Lower lobe of right lung (tissue), 2 donors: ENCODE data around the gene TOX3. TPM values are rescaled to one million over a fixed set of nuclear protein-coding genes. Genes with fewer than 3 reads are reported as not detected.

Experiments
- ATAC-seq, 2 donors: fragments of 200-7000 bp; cut with Tn5 transposase; one replicate each; pipeline ENCODE4 v1.9.1; 2020 to 2022; ENCODE audit warnings: mild to moderate bottlenecking in 2 of 2, moderate library complexity in 2 of 2
- DNase-seq: peaks from one replicate; pipeline ENCODE4 v3.0.0-alpha.2; 2020
- H3K27ac ChIP-seq: fragments of 200-600 bp; one replicate; pipeline ENCODE4 v1.8.0; 2022
- H3K27me3 ChIP-seq: fragments of 200-600 bp; one replicate; pipeline ENCODE4 v1.8.0; 2022; ENCODE audit warnings: low read depth
- H3K36me3 ChIP-seq: fragments of 200-600 bp; one replicate; pipeline ENCODE4 v1.8.0; 2022; ENCODE audit warnings: mild to moderate bottlenecking
- H3K4me1 ChIP-seq: fragments of 200-600 bp; one replicate; pipeline ENCODE4 v1.8.0; 2022
- H3K4me3 ChIP-seq: fragments of 200-600 bp; one replicate; pipeline ENCODE4 v1.8.0; 2022; ENCODE audit warnings: mild to moderate bottlenecking
- H3K9me3 ChIP-seq: fragments of 200-600 bp; one replicate; pipeline ENCODE4 v1.8.0; 2022
- CTCF ChIP-seq: fragments of 200-600 bp; IDR thresholded peaks from one replicate; pipeline ENCODE4 v1.8.0; 2022; ENCODE audit warnings: antibody characterized with exemption, mild to moderate bottlenecking
- intact Hi-C: fragments of 100-400 bp; cut with DNase I; formaldehyde crosslinking; loops from one replicate; pipeline ENCODE4 v1.11.0; 2022
- total RNA-seq: library from RNA; stranded (reverse); fragmentation: NEBNext Ultra II Directional; extraction: Animal tissue kit (Norgen Biotek cat#: 25700); gene quantifications from one replicate; pipeline ENCODE4 v1.2.1, GENCODE V29; 2021
- donor health status: DM: no; HTN: yes; CAD: no; lungs with severe emphysema.

The TOX3 gene
- total RNA-seq, 1 donor from 2014 or later: 4.1 TPM

DNA sequence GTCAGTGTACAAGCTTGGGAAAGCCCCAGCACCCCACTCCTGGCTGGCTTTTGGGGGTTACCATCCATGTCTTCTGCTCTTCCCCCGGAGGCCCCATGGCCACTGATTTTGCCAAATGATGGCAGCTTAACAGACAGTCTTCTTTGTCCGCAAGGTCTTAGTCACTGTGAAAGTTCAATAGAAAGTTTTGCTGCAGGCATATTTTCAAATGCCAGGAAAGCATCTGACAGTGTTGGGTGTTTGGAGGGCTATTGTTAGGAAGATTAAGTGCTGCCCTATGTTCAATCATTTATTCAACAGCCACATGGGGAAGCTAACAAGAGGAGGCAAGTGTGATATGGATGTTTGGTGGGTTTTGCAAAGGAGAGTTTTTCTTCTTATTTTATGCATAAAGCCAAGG, 122.4 kb downstream of the TOX3 start:
- Histone ChIP-seq H3K27me3 (no peaks in the 10 kb centered on the region), H3K4me1 (no peaks in the 10 kb centered on the region), H3K27ac (no peak overlapping the region), H3K4me3 (no peak overlapping the region), H3K36me3 (no peaks in the 10 kb centered on the region), H3K9me3 (no peaks in the 10 kb centered on the region)
- intact Hi-C loops: no loop called here
- no peak for ATAC-seq
- DNase-seq: no peak
- no peak for TF ChIP-seq CTCF

DNA sequence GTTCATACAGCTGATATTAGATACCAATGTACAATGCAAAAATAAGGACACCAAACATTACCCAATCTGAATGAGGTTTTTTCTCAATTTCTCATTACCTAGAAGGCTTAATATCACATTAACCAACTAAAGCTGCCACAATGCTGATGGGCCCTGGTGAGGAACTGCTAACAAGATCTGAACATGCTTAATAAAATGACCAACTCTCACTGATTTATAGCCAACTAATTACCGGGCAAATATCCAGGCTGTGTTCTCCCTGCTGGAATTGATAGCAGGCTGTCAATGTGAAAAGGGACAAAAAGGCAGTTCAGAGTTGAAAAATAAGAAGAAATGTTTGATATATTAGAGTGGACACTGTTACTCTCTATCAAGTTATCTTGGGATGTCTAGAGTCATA, 124.6 kb downstream of the TOX3 start:
- TF ChIP-seq CTCF: no peak
- Histone ChIP-seq H3K9me3 (no peaks in the 10 kb centered on the region), H3K4me1 (no peaks in the 10 kb centered on the region), H3K4me3 (no peak overlapping the region), H3K27ac (no peak overlapping the region), H3K36me3 (no peaks in the 10 kb centered on the region), H3K27me3 (no peaks in the 10 kb centered on the region)
- intact Hi-C loops: no loop called here
- ATAC-seq (no peak), DNase-seq (no peak)

DNA sequence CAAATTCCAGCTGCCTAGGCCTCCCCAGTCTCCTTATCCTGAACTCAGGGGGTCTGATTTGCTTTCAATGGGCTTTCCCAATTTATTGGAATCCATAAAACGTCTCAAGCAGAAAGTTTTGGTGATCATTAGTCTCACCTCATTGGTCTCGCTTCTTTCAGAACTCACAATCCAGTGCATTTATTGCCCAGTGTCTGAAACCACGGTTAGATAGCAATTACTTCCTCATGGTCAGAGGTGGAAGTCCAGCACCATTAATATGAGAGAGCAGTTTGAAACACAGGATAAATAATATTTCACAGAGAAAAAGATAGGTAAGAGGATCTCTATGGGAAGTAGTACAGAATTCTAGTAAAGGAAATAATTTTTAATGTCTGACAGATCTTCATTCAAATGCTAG, 128.7 kb downstream of the TOX3 start:
- ATAC-seq: no peak

DNA sequence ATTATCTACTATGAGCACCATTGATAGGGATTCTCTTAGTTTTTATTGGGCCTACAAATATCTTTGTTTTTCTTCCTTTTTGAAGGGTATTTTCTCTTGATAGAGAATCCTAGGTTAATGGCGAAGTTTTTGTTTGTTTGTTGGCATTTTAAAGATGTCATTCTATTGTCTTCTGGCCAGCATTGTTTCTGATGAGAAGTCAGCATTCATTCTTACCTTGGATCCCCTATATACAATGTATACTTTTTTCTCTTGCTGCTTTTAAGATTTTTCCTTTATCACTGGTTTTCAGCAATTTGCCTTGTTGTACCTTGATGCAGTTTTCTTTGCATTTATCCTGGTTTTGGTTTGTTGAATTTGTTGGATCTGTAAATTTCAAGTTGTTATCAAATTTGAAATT, 130.1 kb downstream of the TOX3 start:
- Histone ChIP-seq H3K27ac (no peak overlapping the region), H3K4me1 (no peaks in the 10 kb centered on the region), H3K9me3 (no peaks in the 10 kb centered on the region), H3K36me3 (no peaks in the 10 kb centered on the region), H3K4me3 (no peak overlapping the region), H3K27me3 (no peaks in the 10 kb centered on the region)
- ATAC-seq (no peak), DNase-seq (no peak)
- no peak for TF ChIP-seq CTCF
- intact Hi-C loops: no loop called here

More for the DNA sequence above, 128.7 kb downstream of the TOX3 start:
- H3K4me3 ChIP-seq: no peak overlapping the region
- H3K27ac ChIP-seq: no peak overlapping the region
- DNase-seq: no peak
- no peak for TF ChIP-seq CTCF
- no peaks in the 10 kb centered on the region for H3K4me1 ChIP-seq
- H3K36me3 ChIP-seq: no peaks in the 10 kb centered on the region
- no peaks in the 10 kb centered on the region for H3K9me3 ChIP-seq
- intact Hi-C loops: no loop called here
- no peaks in the 10 kb centered on the region for H3K27me3 ChIP-seq

- peaks cover 5% of the 10 kb centered on the region for H3K4me1 ChIP-seq
- intact Hi-C loops: no loop called here
- no peak overlapping the region for H3K27ac ChIP-seq
- H3K27me3 ChIP-seq: no peaks in the 10 kb centered on the region
- no peak overlapping the region for H3K4me3 ChIP-seq
- ATAC-seq (no peak), DNase-seq (no peak)
- H3K9me3 ChIP-seq: no peaks in the 10 kb centered on the region
- no peaks in the 10 kb centered on the region for H3K36me3 ChIP-seq
- TF ChIP-seq CTCF: no peak
Measured at GRCh38 chr16:52411011-52411410, 135.9 kb downstream of the TOX3 start.

DNA sequence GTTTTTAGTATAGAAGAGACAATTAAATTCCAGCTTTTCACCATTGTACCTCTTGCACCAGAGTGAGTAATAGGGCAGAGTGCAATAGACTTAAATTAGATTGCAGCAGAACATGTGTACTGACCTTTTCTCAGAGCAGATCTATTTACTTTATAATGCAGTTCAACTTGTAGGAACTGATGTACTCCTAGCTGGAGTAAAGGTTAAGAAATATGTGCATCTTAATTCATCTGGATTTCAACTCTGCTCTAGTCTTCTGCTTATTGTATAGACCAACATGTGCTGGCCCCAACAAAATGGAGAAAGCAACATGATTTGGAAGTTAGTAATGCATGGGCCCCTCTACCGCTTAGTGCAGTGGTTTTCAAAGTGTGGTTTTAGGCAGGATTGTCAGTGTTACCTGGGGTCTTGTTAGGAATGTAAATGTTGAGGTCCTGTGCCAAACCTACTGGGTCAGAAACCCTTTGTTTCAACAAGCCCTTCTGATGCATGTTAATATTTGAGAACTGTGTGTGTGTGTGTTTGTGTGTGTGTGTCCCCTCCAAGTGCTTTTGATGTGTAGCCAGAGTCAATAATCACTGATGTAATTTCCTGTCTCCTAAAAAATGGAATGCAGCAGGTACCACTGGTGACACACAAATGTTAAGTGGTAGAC, 138.6 kb downstream of the TOX3 start:
- Histone ChIP-seq H3K9me3 (no peaks in the 10 kb centered on the region), H3K4me3 (no peak overlapping the region), H3K36me3 (no peaks in the 10 kb centered on the region), H3K4me1 (peaks cover 5% of the 10 kb centered on the region), H3K27me3 (no peaks in the 10 kb centered on the region), H3K27ac (no peak overlapping the region)
- DNase-seq (no peak), ATAC-seq (peak; percentile 49 to 62)
- no peak for TF ChIP-seq CTCF
- intact Hi-C loops: no loop called here
